ENCODE data around the gene OR10G3. TPM values are rescaled to one million over a fixed set of nuclear protein-coding genes. Genes with fewer than 3 reads are reported as not detected.

OR10G3 gene
- total and polyA plus RNA-seq, 2 of the 13 experiments (the other 11 are each of a cell fraction or from before 2014, with no cell fraction given), result not detected

DNA sequence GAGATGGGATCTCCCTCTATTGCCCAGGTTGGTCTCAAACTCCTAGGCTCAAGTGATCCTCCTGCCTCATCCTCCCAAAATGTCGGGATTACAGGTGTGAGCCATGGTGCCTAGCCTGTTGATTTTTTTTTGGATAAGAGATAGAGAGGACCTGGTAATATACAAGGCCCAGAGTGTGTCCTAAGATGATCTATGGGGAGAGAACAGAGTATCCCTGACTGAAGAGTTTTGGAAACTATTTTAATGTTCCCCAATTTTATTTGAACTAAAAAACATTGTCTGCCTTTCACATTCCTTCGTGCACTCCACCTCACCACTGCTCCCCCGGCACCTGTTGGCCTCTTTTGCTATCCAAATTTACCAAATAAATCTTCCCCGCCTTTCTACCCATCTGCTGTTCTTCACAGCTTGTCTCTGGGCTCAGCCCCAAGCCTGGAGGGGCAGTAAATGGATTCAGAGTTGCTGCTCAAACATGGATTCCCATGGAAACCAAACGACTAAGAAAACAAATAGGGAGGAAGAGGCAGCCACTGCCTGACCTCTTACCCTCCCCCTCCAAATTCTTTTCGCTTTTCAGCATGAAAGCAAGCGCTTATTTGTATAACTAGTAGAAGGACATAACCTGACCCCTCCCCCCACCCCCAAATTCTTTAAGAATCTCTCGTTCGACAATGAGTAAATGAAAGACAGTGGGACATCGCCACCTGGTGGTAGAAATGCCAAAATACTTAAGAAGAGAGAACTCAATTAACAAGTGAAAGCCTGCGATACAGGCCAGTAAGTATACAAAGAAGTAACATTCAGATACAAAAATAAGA, 22.6 kb downstream of the OR10G3 start (continued):
- TF ChIP-seq PAWR (CRISPR knock-in tag; IDR thresholded peaks at IDR 0.05; ENCODE audit: borderline replicate concordance) (no peak), ZNF430 (CRISPR knock-in tag; IDR thresholded peaks at IDR 0.05) (no peak), ZMYM2 (CRISPR knock-in tag; IDR thresholded peaks at IDR 0.05) (no peak), ISL2 (CRISPR knock-in tag; IDR thresholded peaks at IDR 0.05) (0 out of 2 replicates have a peak, but pooled peaks have one; percentile 43), ZNF225 (CRISPR knock-in tag; IDR thresholded peaks at IDR 0.05) (no peak), ZNF83 (CRISPR knock-in tag; IDR thresholded peaks at IDR 0.05; ENCODE audit: borderline replicate concordance) (no peak), NFKBIZ (CRISPR knock-in tag; IDR thresholded peaks at IDR 0.05) (no peak; the same call in 1 of the 2 replicates), ZSCAN21 (CRISPR knock-in tag; IDR thresholded peaks at IDR 0.05; ENCODE audit: borderline replicate concordance) (no peak), ZBTB7B (CRISPR knock-in tag; IDR thresholded peaks at IDR 0.05) (no peak), EEA1 (CRISPR knock-in tag; IDR thresholded peaks at IDR 0.05; ENCODE audit: borderline replicate concordance) (no peak), ZNF547 (CRISPR knock-in tag; IDR thresholded peaks at IDR 0.05) (peak; percentile 43; the same call in 1 of the 2 replicates), ZBTB7A (CRISPR knock-in tag; IDR thresholded peaks at IDR 0.05) (no peak), ZNF180 (CRISPR knock-in tag; IDR thresholded peaks at IDR 0.05; ENCODE audit: borderline replicate concordance, low read depth) (no peak), GPN1 (CRISPR knock-in tag; IDR thresholded peaks at IDR 0.05; ENCODE audit: borderline replicate concordance) (no peak), ZNF572 (CRISPR knock-in tag; IDR thresholded peaks at IDR 0.05) (no peak), ZNF207 (IDR thresholded peaks at IDR 0.05; ENCODE audit: borderline replicate concordance) (no peak), ZNF367 (CRISPR knock-in tag; IDR thresholded peaks at IDR 0.05; ENCODE audit: borderline replicate concordance) (no peak), RCOR2 (CRISPR knock-in tag; IDR thresholded peaks at IDR 0.05) (peak; percentile 61; the same call in 1 of the 2 replicates), ZKSCAN8 (CRISPR knock-in tag; IDR thresholded peaks at IDR 0.05; ENCODE audit: borderline replicate concordance) (no peak), HCFC1 (IDR thresholded peaks at IDR 0.05; ENCODE audit: low read depth, low read length) (no peak), ZFP1 (CRISPR knock-in tag; IDR thresholded peaks at IDR 0.05) (0 out of 2 replicates have a peak, but pooled peaks have one; percentile 40), SALL2 (CRISPR knock-in tag; IDR thresholded peaks at IDR 0.05) (no peak), KLF16 (CRISPR knock-in tag; IDR thresholded peaks at IDR 0.05) (0 out of 4 replicates have a peak, but pooled peaks of 1 of the 2 experiments have one; percentile 52)
- TF ChIP-seq, protein P1, sequence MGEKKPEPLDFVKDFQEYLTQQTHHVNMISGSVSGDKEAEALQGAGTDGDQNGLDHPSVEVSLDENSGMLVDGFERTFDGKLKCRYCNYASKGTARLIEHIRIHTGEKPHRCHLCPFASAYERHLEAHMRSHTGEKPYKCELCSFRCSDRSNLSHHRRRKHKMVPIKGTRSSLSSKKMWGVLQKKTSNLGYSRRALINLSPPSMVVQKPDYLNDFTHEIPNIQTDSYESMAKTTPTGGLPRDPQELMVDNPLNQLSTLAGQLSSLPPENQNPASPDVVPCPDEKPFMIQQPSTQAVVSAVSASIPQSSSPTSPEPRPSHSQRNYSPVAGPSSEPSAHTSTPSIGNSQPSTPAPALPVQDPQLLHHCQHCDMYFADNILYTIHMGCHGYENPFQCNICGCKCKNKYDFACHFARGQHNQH (CRISPR knock-in tag; IDR thresholded peaks at IDR 0.05), result peak; percentile 65; the same call in 1 of the 2 replicates
- TF ChIP-seq, protein P2, sequence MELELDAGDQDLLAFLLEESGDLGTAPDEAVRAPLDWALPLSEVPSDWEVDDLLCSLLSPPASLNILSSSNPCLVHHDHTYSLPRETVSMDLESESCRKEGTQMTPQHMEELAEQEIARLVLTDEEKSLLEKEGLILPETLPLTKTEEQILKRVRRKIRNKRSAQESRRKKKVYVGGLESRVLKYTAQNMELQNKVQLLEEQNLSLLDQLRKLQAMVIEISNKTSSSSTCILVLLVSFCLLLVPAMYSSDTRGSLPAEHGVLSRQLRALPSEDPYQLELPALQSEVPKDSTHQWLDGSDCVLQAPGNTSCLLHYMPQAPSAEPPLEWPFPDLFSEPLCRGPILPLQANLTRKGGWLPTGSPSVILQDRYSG (CRISPR knock-in tag; IDR thresholded peaks at IDR 0.05), result no peak
- TF ChIP-seq, protein P3, sequence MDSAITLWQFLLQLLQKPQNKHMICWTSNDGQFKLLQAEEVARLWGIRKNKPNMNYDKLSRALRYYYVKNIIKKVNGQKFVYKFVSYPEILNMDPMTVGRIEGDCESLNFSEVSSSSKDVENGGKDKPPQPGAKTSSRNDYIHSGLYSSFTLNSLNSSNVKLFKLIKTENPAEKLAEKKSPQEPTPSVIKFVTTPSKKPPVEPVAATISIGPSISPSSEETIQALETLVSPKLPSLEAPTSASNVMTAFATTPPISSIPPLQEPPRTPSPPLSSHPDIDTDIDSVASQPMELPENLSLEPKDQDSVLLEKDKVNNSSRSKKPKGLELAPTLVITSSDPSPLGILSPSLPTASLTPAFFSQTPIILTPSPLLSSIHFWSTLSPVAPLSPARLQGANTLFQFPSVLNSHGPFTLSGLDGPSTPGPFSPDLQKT (CRISPR knock-in tag; IDR thresholded peaks at IDR 0.05; ENCODE audit: borderline replicate concordance), result no peak
- TF ChIP-seq, protein P4, sequence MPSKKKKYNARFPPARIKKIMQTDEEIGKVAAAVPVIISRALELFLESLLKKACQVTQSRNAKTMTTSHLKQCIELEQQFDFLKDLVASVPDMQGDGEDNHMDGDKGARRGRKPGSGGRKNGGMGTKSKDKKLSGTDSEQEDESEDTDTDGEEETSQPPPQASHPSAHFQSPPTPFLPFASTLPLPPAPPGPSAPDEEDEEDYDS (CRISPR knock-in tag; IDR thresholded peaks at IDR 0.05), result peak; percentile 36; the same call in 1 of the 2 replicates
- TF ChIP-seq, protein P5, sequence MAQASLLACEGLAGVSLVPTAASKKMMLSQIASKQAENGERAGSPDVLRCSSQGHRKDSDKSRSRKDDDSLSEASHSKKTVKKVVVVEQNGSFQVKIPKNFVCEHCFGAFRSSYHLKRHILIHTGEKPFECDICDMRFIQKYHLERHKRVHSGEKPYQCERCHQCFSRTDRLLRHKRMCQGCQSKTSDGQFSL (CRISPR knock-in tag; IDR thresholded peaks at IDR 0.05), result no peak

Measured in HepG2 (cell line).